Transverse colon (tissue), 4 donors: ENCODE measurements around the gene WASHC2C. TPM values are rescaled to one million over a fixed set of nuclear protein-coding genes. Genes with fewer than 3 reads are reported as not detected.
A peak's percentile ranks its signal among the peaks of the same experiment; 100 is the strongest.
"Not testable (repeated sequence)": the region's sequence is repeated elsewhere in the genome, so short reads cannot be mapped to it uniquely, and the experiment has no call there.

ENCODE experiments used
- DNase-seq: peaks from one replicate; pipeline ENCODE4 v3.0.0-alpha.2; 2019
- H3K27ac ChIP-seq, 4 donors: fragments of 200-600 bp; sonication (generic); 2 replicates each; pipeline ENCODE4 v1.5.1; 2016 to 2018; ENCODE audit warnings: inconsistent platforms in 4 of 4
- H3K27me3 ChIP-seq: fragments of 200-600 bp; sonication (generic); 2 replicates; pipeline ENCODE4 v1.5.1; 2017; ENCODE audit warnings: inconsistent platforms
- H3K36me3 ChIP-seq, 4 donors: fragments of 200-600 bp; sonication (generic); 2 replicates each; pipeline ENCODE4 v1.5.1; 2017 to 2019; ENCODE audit warnings: inconsistent platforms in 4 of 4
- H3K4me1 ChIP-seq, 4 donors: fragments of 200-600 bp; sonication (generic); 2 replicates each; pipeline ENCODE4 v1.5.1; 2017 to 2020; ENCODE audit warnings: inconsistent platforms in 4 of 4
- H3K4me3 ChIP-seq, 4 donors: fragments of 200-600 bp; sonication (generic); 1 replicate in 1 of 4; 2 replicates in 3 of 4; pipeline versions ENCODE4 v1.5.1 to v1.6.1; 2017 to 2019; ENCODE audit warnings: inconsistent platforms in 4 of 4
- H3K9me3 ChIP-seq, 2 donors: fragments of 200-600 bp; sonication (generic); 2 replicates each; pipeline ENCODE4 v1.5.1; 2017 to 2019; ENCODE audit warnings: inconsistent platforms in 2 of 2
- POLR2A ChIP-seq: fragments of 450-650 bp; IDR thresholded peaks from one replicate; pipeline ENCODE4 v1.6.1; 2016; ENCODE audit warnings: antibody characterized with exemption, mild to moderate bottlenecking, moderate library complexity
- POLR2AphosphoS5 ChIP-seq, 3 donors: sonication (generic); formaldehyde crosslinking; IDR thresholded peaks; one replicate each; pipeline ENCODE4 v1.6.1; 2016; ENCODE audit warnings: antibody characterized with exemption in 3 of 3
- WGBS, 2 donors: methylation state at CpG; one replicate each; pipeline ENCODE4 v1.1.5; 2018; ENCODE audit warnings: low coverage in 1 of 2; 5-methylcytosine and 5-hydroxymethylcytosine counted together
- in situ Hi-C, 4 donors: fragments of 200-750 bp; cut with MboI; loops; one replicate each; pipeline versions ENCODE4 v1.15.0 to v1.15.1; 2017; ENCODE audit warnings: low sequenced_read_pairs in 3 of 4, low pct_ligation_motif_present in 1 of 4, low pct_unique_long_range_greater_than_20kb in 1 of 4
- intact Hi-C: fragments of 100-400 bp; cut with DNase I; formaldehyde crosslinking; loops from one replicate; pipeline ENCODE4 v1.15.1; 2023; ENCODE audit warnings: low total_unique reads
- total RNA-seq, 4 donors: library from RNA; depleted of rRNA; stranded (reverse); fragments of >200 nt; gene quantifications; one replicate each; pipeline ENCODE4 v1.1.0, GENCODE V29; 2016

Gene WASHC2C
- total RNA-seq, result 100 to 1,000 TPM in 1 of 4 donors, 10 to 100 TPM in 3; 62.7 to 126 (median 81.6) TPM

- H3K4me1 ChIP-seq, result peaks cover 0 to 19% (median 3%) of the 10 kb centered on the region in 4 donors
- H3K9me3 ChIP-seq, intact Hi-C loops, H3K36me3 ChIP-seq, H3K27me3 ChIP-seq, in situ Hi-C loops: not testable (repeated sequence)
- peak; percentile 95 for DNase-seq
- peak within 1 kb of the TSS; percentile 87 to 95 (median 90) for H3K27ac ChIP-seq
- H3K4me3 ChIP-seq, result peak within 1 kb of the TSS; percentile 65 to 100 (median 94)
- 0% methylated on average over 21 of the region's 49 CpGs; no CpG with 5 or more reads in 1 of the 2 donors for WGBS, 2 donors
- TF ChIP-seq POLR2A, result peak; percentile 77
- peak; percentile 49 to 70 (median 67) for TF ChIP-seq POLR2AphosphoS5 (IDR thresholded peaks at IDR 0.05)
Measured at GRCh38 chr10:45726703-45727420, at the start of gene WASHC2C. Gene WASHC2C (plus strand): TSS chr10:45727266. CDS start chr10:45727318, 52 bp downstream.

- H3K4me3 ChIP-seq, H3K27ac ChIP-seq, DNase-seq, H3K4me1 ChIP-seq, H3K9me3 ChIP-seq, in situ Hi-C loops, H3K27me3 ChIP-seq, H3K36me3 ChIP-seq, intact Hi-C loops: not testable (repeated sequence)
- 91% methylated on average over 11 of the region's 14 CpGs; no CpG with 5 or more reads in 1 of the 2 donors for WGBS, 2 donors
Measured at GRCh38 chr10:45678467-45678866, 48.6 kb upstream of the WASHC2C start.

- 24 to 44% methylated on average over 1 to 3 of the region's 3 CpGs for whole genome bisulfite sequencing, 2 donors
- in situ Hi-C loops, DNase-seq, H3K27ac ChIP-seq, H3K4me3 ChIP-seq, intact Hi-C loops, H3K4me1 ChIP-seq, H3K9me3 ChIP-seq, H3K27me3 ChIP-seq, H3K36me3 ChIP-seq: not testable (repeated sequence)
Measured at GRCh38 chr10:45710200-45710796, 16.8 kb upstream of the WASHC2C start.

GRCh38 chr10:45711223-45711622, 15.8 kb upstream of the WASHC2C start:
- H3K27ac ChIP-seq, H3K36me3 ChIP-seq, H3K9me3 ChIP-seq, H3K4me1 ChIP-seq, DNase-seq, in situ Hi-C loops, H3K4me3 ChIP-seq, H3K27me3 ChIP-seq, intact Hi-C loops: not testable (repeated sequence)
- 76% methylated on average over 5 of the region's 5 CpGs; no CpG with 5 or more reads in 1 of the 2 donors for WGBS, 2 donors

GRCh38 chr10:45717053-45717452, 10.0 kb upstream of the WASHC2C start:
- in situ Hi-C loops, result not testable (repeated sequence)

DNA sequence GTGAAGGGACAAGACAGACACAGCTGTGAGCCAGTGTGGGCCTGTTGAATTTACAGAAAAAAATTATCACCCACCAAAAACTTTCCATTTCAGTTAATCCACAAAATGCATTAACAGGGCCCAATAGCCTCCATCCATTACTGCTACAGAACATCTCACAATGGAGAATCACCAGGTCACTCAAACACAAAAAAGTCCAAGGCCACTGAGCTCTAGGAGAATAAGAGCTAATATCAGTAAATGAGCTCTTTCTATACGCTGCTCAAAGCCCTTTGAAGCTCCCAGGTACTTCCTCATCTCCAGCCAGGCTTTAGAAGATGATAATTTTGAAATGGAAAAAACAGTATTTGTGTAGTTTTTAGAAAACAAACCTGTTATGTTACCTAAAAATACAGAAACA, 9.4 kb upstream of the WASHC2C start:
- H3K27me3 ChIP-seq, H3K4me3 ChIP-seq, DNase-seq, intact Hi-C loops, H3K9me3 ChIP-seq, H3K36me3 ChIP-seq, in situ Hi-C loops: not testable (repeated sequence)
- H3K27ac ChIP-seq, result peak overlapping the region in 3 of 4 donors; percentile 0 to 39 (median 17)
- WGBS, 2 donors, result 61% methylated on average over 1 of the region's 1 CpG; no CpG with 5 or more reads in 1 of the 2 donors
- H3K4me1 ChIP-seq, result peaks cover 0 to 21% (median 6%) of the 10 kb centered on the region in 4 donors

More at GRCh38 chr10:45717053-45717452, 10.0 kb upstream of the WASHC2C start:
- WGBS, 2 donors, result 22 to 44% methylated on average over 3 of the region's 3 CpGs
- H3K27me3 ChIP-seq, H3K36me3 ChIP-seq, H3K4me3 ChIP-seq, H3K9me3 ChIP-seq, DNase-seq, intact Hi-C loops: not testable (repeated sequence)
- peaks cover 0 to 21% (median 6%) of the 10 kb centered on the region in 4 donors for H3K4me1 ChIP-seq
- H3K27ac ChIP-seq, result peak overlapping the region; percentile 17 to 40 (median 31)

GRCh38 chr10:45721503-45721902, 5.6 kb upstream of the WASHC2C start:
- 52 to 83% methylated on average over 6 to 10 of the region's 10 CpGs for WGBS, 2 donors
- in situ Hi-C loops, DNase-seq, H3K27ac ChIP-seq, H3K9me3 ChIP-seq, H3K27me3 ChIP-seq, H3K36me3 ChIP-seq, intact Hi-C loops, H3K4me3 ChIP-seq: not testable (repeated sequence)
- H3K4me1 ChIP-seq, result peaks cover 0 to 15% (median 9%) of the 10 kb centered on the region in 4 donors

DNA sequence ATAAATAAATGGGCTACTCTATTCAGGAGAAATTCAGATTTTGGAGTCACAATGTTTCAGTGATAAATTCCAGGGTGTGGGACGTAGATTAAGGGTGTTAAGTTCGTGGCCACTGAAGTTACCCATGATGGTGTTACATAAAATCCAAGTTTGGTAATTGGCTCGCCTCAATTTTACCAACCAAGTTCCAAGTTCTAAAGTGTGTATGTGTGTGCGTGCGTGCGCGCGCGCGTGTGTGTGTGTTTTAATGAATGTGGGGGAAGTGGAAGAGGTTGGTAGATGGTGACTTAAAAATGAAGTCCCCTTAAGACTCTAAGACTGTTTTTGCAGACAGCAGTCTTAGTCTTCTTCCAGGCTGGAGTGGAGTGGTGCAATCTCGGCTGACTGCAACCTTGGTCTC, 3.2 kb upstream of the WASHC2C start:
- H3K36me3 ChIP-seq, H3K9me3 ChIP-seq, intact Hi-C loops, H3K27me3 ChIP-seq, H3K4me3 ChIP-seq, in situ Hi-C loops, H3K27ac ChIP-seq, DNase-seq: not testable (repeated sequence)
- 92 to 93% methylated on average over 10 to 11 of the region's 11 CpGs for WGBS, 2 donors
- peaks cover 0 to 14% (median 3%) of the 10 kb centered on the region in 4 donors for H3K4me1 ChIP-seq

GRCh38 chr10:45727421-45727965, 427 bp downstream of the WASHC2C start:
- H3K27me3 ChIP-seq, intact Hi-C loops, H3K36me3 ChIP-seq, H3K9me3 ChIP-seq, DNase-seq, in situ Hi-C loops: not testable (repeated sequence)
- Histone ChIP-seq H3K4me3 (peak overlapping the region; percentile 65 to 100 (median 94)), H3K4me1 (peaks cover 0 to 19% (median 3%) of the 10 kb centered on the region in 4 donors), H3K27ac (peak overlapping the region; percentile 87 to 95 (median 90))
- WGBS, 2 donors, result 9% methylated on average over 6 of the region's 45 CpGs; no CpG with 5 or more reads in 1 of the 2 donors

DNA sequence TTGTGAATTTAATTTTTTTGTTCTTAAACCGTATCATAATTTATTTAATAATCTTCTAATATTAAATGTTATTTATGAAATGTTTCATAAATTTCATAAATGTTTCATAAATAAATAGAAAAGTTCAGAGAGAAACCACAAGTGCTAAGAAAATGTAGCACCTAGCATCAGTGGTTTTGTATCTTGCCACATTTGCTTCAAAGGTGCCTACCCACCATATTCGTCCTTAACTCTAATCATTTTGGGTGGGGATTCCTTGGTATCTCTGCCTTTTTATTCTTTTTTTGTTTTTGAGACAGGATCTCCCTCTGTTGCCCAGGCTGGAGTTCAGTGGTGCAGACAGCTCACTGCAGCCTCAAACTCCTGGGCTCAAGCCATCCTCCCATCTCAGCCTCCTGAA, 7.4 kb downstream of the WASHC2C start:
- H3K36me3 ChIP-seq, H3K4me3 ChIP-seq, H3K27ac ChIP-seq, H3K9me3 ChIP-seq, DNase-seq, H3K27me3 ChIP-seq, H3K4me1 ChIP-seq, intact Hi-C loops, in situ Hi-C loops: not testable (repeated sequence)
- WGBS, 2 donors, result 85% methylated on average over 1 of the region's 2 CpGs; no CpG with 5 or more reads in 1 of the 2 donors
